ENCODE data around the gene INPP5D.

- TF ChIP-seq CTCF (IDR thresholded peaks at IDR 0.05; ENCODE audit: low read length) (no peak), EZH2 (IDR thresholded peaks at IDR 0.05; ENCODE audit: borderline replicate concordance, low read length) (no peak)
Observed at GRCh38 chr2:233193738-233194137, 133.6 kb downstream of the INPP5D start.

All from OCI-LY1 (cell line).